ENCODE results near the gene OR1K1. TPM values are rescaled to one million over a fixed set of nuclear protein-coding genes. Genes with fewer than 3 reads are reported as not detected.

The OR1K1 gene
- total and polyA plus RNA-seq, 2 donors (not counting 3 experiments of a cell fraction or from before 2014, with no cell fraction given) = not detected

- Histone ChIP-seq H3K27me3 (ENCODE audit: control insufficient read depth in 2 of 2, insufficient read depth in 2 of 2, low read length in 2 of 2) (no peaks in the 10 kb centered on the region), H3K9me1 (replicated peaks; ENCODE audit: control insufficient read depth, extremely low read depth, insufficient read depth, low read length) (no peaks in the 10 kb centered on the region), H3K79me2 (ENCODE audit: control insufficient read depth, insufficient read depth, low read length) (no peaks in the 10 kb centered on the region), H3K36me3 (ENCODE audit: control insufficient read depth in 2 of 2, extremely low read depth in 1 of 2, insufficient read depth in 2 of 2, low read length in 2 of 2) (no peaks in the 10 kb centered on the region), H3K4me3 (replicated peaks in 1 of 3; ENCODE audit: insufficient read depth in 1 of 3, low read depth in 1 of 3, low read length in 3 of 3) (no peak overlapping the region), H3K9me3 (replicated peaks; ENCODE audit: control insufficient read depth, insufficient read depth, low read length) (no peaks in the 10 kb centered on the region), H3K9ac (replicated peaks; ENCODE audit: extremely low read depth, insufficient read depth, low read length) (no peak overlapping the region), H3K4me1 (ENCODE audit: control insufficient read depth, extremely low read depth, insufficient read depth, low read length) (no peaks in the 10 kb centered on the region), H4K20me1 (replicated peaks; ENCODE audit: control insufficient read depth, extremely low read depth, insufficient read depth, low read length) (no peaks in the 10 kb centered on the region), H3K4me2 (ENCODE audit: insufficient read depth, low read length) (no peak overlapping the region), H3K27ac (ENCODE audit: insufficient read depth, low read depth, low read length) (no peak overlapping the region), H2AFZ (ENCODE audit: low read depth, low read length) (no peak overlapping the region)
- DNase-seq (ENCODE audit: low read depth, low spot score) = no peak
- FAIRE-seq = no peak
- CTCF ChIA-PET = no interaction called here
- no TSS peak for BruUV-seq (replicated peaks)
- intact Hi-C loops (cut with micrococcal nuclease) = no loop called here
- POLR2A ChIA-PET = no interaction called here
- TF ChIP-seq MYC (IDR thresholded peaks at IDR 0.05; ENCODE audit: low read depth, low read length) = no peak
- no peak for TF ChIP-seq FOS (IDR thresholded peaks at IDR 0.05; ENCODE audit: borderline replicate concordance, insufficient read depth, low read length)
- TF ChIP-seq GATA2 (IDR thresholded peaks at IDR 0.05; ENCODE audit: insufficient read depth, insufficient read length, low read depth, low read length) = no peak
- no peak for TF ChIP-seq EZH2 (IDR thresholded peaks at IDR 0.05; ENCODE audit: borderline replicate concordance, low read depth, low read length, severe bottlenecking)
- TF ChIP-seq POLR2AphosphoS5 (IDR thresholded peaks at IDR 0.05; ENCODE audit: insufficient read depth, low read depth, low read length) = no peak
- TF ChIP-seq CTCF (IDR thresholded peaks at IDR 0.05; ENCODE audit: extremely low read depth in 1 of 2, insufficient read depth in 1 of 2, low read depth in 1 of 2, low read length in 2 of 2) = no peak
- TF ChIP-seq POLR2A (IDR thresholded peaks at IDR 0.05; ENCODE audit: low read depth, low read length) = no peak
- no peak for TF ChIP-seq MAX (IDR thresholded peaks at IDR 0.05; ENCODE audit: insufficient read depth, insufficient read length)
- TF ChIP-seq JUN (IDR thresholded peaks at IDR 0.05; ENCODE audit: borderline replicate concordance, insufficient read depth, insufficient read length, low read depth) = no peak
- dilution Hi-C loops (cut with MboI; ENCODE audit: extremely low pct_ligation_motif_present, low sequenced_read_pairs) = no loop called here
Measured at GRCh38 chr9:122767817-122768216, 32.1 kb upstream of the OR1K1 start.

Measured in endothelial cell of umbilical vein (primary cell).